ENCODE measurements around the gene MRPL49. TPM values are rescaled to one million over a fixed set of nuclear protein-coding genes. Genes with fewer than 3 reads are reported as not detected.

Gene MRPL49
- total and polyA plus RNA-seq, 9 of the 15 experiments (the other 6 are each of a cell fraction or from before 2014, with no cell fraction given), result 74.3 to 132 (median 91.2) TPM

DNA sequence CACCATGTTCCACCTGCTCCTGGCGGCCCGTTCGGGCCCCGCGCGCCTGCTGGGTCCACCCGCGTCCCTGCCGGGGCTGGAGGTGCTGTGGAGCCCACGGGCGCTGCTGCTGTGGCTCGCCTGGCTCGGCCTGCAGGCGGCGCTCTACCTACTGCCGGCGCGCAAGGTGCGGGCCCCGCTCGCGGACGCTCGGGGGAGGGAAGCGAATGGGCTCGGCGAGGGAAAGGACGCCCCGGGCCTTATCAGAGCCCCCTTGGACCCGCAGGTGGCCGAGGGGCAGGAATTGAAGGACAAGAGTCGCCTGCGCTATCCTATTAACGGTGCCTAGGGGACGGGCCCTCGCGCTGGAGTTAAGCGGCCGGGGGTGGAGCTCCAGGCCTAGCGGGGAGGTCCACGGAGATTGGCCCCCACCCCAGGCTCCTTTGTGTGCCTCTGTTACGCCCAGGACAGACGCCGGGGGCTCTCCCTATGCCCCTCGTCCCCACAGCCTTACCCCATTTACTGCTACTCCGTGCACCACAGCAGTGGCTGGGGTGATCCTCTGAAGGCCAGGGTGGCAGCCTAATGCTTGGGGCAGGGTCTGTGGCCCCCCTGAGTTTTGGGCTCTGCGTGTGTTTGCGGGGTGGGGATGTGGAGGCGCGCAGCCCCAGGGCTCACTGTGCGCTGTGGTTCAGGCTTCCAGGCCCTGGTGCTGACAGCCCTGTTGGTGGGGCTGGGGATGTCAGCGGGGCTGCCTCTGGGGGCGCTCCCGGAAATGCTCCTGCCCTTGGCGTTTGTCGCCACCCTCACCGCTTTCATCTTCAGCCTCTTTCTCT, 9.4 kb upstream of the MRPL49 start (continued):
- TF ChIP-seq, protein P1, sequence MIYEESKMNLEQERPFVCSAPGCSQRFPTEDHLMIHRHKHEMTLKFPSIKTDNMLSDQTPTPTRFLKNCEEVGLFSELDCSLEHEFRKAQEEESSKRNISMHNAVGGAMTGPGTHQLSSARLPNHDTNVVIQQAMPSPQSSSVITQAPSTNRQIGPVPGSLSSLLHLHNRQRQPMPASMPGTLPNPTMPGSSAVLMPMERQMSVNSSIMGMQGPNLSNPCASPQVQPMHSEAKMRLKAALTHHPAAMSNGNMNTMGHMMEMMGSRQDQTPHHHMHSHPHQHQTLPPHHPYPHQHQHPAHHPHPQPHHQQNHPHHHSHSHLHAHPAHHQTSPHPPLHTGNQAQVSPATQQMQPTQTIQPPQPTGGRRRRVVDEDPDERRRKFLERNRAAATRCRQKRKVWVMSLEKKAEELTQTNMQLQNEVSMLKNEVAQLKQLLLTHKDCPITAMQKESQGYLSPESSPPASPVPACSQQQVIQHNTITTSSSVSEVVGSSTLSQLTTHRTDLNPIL (CRISPR knock-in tag; IDR thresholded peaks at IDR 0.05), result no peak
- TF ChIP-seq ETV5 (CRISPR knock-in tag; IDR thresholded peaks at IDR 0.05; ENCODE audit: low read depth) (peak; percentile 64), CEBPG (CRISPR knock-in tag; IDR thresholded peaks at IDR 0.05) (no peak), CEBPG (tag; conservative IDR thresholded peaks at IDR 0.05 in 1 of 2, IDR thresholded peaks at IDR 0.05 in 1 of 2) (no peak), FOXJ2 (tag; IDR thresholded peaks at IDR 0.05) (no peak), KAT2B (IDR thresholded peaks at IDR 0.05; ENCODE audit: low read depth, low read length) (no peak), ZC3H11A (IDR thresholded peaks at IDR 0.05; ENCODE audit: low read depth, low read length) (no peak), FOXA3 (CRISPR knock-in tag; conservative IDR thresholded peaks at IDR 0.05 in 1 of 2, IDR thresholded peaks at IDR 0.05 in 1 of 2) (no peak), SMAD3 (CRISPR knock-in tag; conservative IDR thresholded peaks at IDR 0.05) (no peak), BRD4 (IDR thresholded peaks at IDR 0.05) (no peak)
- TF ChIP-seq, protein P2, sequence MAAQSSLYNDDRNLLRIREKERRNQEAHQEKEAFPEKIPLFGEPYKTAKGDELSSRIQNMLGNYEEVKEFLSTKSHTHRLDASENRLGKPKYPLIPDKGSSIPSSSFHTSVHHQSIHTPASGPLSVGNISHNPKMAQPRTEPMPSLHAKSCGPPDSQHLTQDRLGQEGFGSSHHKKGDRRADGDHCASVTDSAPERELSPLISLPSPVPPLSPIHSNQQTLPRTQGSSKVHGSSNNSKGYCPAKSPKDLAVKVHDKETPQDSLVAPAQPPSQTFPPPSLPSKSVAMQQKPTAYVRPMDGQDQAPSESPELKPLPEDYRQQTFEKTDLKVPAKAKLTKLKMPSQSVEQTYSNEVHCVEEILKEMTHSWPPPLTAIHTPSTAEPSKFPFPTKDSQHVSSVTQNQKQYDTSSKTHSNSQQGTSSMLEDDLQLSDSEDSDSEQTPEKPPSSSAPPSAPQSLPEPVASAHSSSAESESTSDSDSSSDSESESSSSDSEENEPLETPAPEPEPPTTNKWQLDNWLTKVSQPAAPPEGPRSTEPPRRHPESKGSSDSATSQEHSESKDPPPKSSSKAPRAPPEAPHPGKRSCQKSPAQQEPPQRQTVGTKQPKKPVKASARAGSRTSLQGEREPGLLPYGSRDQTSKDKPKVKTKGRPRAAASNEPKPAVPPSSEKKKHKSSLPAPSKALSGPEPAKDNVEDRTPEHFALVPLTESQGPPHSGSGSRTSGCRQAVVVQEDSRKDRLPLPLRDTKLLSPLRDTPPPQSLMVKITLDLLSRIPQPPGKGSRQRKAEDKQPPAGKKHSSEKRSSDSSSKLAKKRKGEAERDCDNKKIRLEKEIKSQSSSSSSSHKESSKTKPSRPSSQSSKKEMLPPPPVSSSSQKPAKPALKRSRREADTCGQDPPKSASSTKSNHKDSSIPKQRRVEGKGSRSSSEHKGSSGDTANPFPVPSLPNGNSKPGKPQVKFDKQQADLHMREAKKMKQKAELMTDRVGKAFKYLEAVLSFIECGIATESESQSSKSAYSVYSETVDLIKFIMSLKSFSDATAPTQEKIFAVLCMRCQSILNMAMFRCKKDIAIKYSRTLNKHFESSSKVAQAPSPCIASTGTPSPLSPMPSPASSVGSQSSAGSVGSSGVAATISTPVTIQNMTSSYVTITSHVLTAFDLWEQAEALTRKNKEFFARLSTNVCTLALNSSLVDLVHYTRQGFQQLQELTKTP (IDR thresholded peaks at IDR 0.05; ENCODE audit: low read depth in 1 of 2, partially characterized antibody in 2 of 2), result peak in 1 of 2 experiments; percentile 25
- TF ChIP-seq, protein P3, sequence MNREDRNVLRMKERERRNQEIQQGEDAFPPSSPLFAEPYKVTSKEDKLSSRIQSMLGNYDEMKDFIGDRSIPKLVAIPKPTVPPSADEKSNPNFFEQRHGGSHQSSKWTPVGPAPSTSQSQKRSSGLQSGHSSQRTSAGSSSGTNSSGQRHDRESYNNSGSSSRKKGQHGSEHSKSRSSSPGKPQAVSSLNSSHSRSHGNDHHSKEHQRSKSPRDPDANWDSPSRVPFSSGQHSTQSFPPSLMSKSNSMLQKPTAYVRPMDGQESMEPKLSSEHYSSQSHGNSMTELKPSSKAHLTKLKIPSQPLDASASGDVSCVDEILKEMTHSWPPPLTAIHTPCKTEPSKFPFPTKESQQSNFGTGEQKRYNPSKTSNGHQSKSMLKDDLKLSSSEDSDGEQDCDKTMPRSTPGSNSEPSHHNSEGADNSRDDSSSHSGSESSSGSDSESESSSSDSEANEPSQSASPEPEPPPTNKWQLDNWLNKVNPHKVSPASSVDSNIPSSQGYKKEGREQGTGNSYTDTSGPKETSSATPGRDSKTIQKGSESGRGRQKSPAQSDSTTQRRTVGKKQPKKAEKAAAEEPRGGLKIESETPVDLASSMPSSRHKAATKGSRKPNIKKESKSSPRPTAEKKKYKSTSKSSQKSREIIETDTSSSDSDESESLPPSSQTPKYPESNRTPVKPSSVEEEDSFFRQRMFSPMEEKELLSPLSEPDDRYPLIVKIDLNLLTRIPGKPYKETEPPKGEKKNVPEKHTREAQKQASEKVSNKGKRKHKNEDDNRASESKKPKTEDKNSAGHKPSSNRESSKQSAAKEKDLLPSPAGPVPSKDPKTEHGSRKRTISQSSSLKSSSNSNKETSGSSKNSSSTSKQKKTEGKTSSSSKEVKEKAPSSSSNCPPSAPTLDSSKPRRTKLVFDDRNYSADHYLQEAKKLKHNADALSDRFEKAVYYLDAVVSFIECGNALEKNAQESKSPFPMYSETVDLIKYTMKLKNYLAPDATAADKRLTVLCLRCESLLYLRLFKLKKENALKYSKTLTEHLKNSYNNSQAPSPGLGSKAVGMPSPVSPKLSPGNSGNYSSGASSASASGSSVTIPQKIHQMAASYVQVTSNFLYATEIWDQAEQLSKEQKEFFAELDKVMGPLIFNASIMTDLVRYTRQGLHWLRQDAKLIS (CRISPR knock-in tag; IDR thresholded peaks at IDR 0.05), result peak; percentile 80
- TF ChIP-seq, protein P4, sequence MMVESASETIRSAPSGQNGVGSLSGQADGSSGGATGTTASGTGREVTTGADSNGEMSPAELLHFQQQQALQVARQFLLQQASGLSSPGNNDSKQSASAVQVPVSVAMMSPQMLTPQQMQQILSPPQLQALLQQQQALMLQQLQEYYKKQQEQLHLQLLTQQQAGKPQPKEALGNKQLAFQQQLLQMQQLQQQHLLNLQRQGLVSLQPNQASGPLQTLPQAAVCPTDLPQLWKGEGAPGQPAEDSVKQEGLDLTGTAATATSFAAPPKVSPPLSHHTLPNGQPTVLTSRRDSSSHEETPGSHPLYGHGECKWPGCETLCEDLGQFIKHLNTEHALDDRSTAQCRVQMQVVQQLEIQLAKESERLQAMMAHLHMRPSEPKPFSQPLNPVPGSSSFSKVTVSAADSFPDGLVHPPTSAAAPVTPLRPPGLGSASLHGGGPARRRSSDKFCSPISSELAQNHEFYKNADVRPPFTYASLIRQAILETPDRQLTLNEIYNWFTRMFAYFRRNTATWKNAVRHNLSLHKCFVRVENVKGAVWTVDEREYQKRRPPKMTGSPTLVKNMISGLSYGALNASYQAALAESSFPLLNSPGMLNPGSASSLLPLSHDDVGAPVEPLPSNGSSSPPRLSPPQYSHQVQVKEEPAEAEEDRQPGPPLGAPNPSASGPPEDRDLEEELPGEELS (CRISPR knock-in tag; IDR thresholded peaks at IDR 0.05; ENCODE audit: borderline replicate concordance), result peak; percentile 47; the same call in 1 of the 2 replicates
